KMS-11 (cell line): Measurements from ENCODE around the gene RRBP1.

ENCODE experiments used
- H2AFZ ChIP-seq: fragments of 200-600 bp; sonication (generic); 2 replicates; pipeline ENCODE4 v1.6.1; 2016; ENCODE audit warnings: antibody characterized with exemption, mixed run types, low read depth
- H3K27ac ChIP-seq: fragments of 200-600 bp; sonication (generic); 2 replicates; pipeline ENCODE4 v1.6.1; 2016; ENCODE audit warnings: mild to moderate bottlenecking, mixed run types
- H3K27me3 ChIP-seq: fragments of 200-600 bp; sonication (generic); 2 replicates; pipeline ENCODE4 v1.6.1; 2017; ENCODE audit warnings: mild to moderate bottlenecking, low read depth, mixed run types, moderate library complexity; ENCODE audit not compliant: insufficient read depth
- H3K36me3 ChIP-seq: fragments of 200-600 bp; sonication (generic); 2 replicates; pipeline ENCODE4 v1.6.1; 2017; ENCODE audit warnings: mild to moderate bottlenecking, mixed run types; ENCODE audit not compliant: insufficient read depth
- H3K4me1 ChIP-seq: fragments of 200-600 bp; sonication (generic); 2 replicates; pipeline ENCODE4 v1.6.1; 2016; ENCODE audit warnings: mild to moderate bottlenecking, low read depth, mixed run types; ENCODE audit not compliant: poor library complexity, severe bottlenecking
- H3K4me2 ChIP-seq: fragments of 200-600 bp; sonication (generic); 2 replicates; pipeline ENCODE4 v1.7.0; 2016; ENCODE audit warnings: mild to moderate bottlenecking, mixed run types
- H3K4me3 ChIP-seq: fragments of 200-600 bp; sonication (generic); IDR thresholded peaks from 2 replicates; pipeline ENCODE4 v1.6.1; 2017; ENCODE audit warnings: low read depth, low read length, mixed read lengths; ENCODE audit not compliant: insufficient read depth
- H3K79me2 ChIP-seq: fragments of 200-600 bp; sonication (generic); 2 replicates; pipeline ENCODE4 v1.6.1; 2016; ENCODE audit warnings: low read depth, mixed run types; ENCODE audit not compliant: insufficient read depth
- H3K9ac ChIP-seq: fragments of 200-600 bp; sonication (generic); 2 replicates; pipeline ENCODE4 v1.6.1; 2016; ENCODE audit warnings: mild to moderate bottlenecking, mixed run types
- H4K20me1 ChIP-seq: fragments of 200-600 bp; sonication (generic); 2 replicates; pipeline ENCODE4 v1.6.1; 2016; ENCODE audit warnings: mild to moderate bottlenecking, mixed run types; ENCODE audit not compliant: insufficient read depth
- TF ChIP-seq, protein P1 (sequence below): fragments of 200-600 bp; sonication (generic); conservative IDR thresholded peaks from 2 replicates; pipeline ENCODE4 v1.6.1; 2017; ENCODE audit warnings: low read depth, mild to moderate bottlenecking, antibody characterized with exemption, low read length, moderate library complexity, mixed read lengths

The RRBP1 gene

DNA sequence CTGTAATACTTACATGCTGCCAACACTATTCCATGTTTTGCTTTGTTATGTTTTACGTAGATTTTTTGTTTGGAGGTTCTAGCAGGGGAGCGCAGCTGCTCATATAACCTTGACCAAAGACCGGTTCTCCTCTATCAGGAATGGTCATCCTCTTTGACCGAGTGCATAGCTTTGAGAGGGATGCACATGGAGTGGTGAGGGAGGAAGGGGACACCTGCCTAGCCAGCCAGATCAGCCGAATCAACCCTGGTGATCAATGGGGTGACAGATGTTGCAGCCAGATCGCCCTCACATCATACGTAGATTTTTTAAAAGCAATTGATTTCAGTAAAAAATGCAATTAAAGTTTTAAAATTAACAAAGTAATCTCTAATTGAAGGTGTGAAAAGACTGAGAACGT lies 105.8 kb downstream of the RRBP1 start:
- no peak overlapping the region for H3K9ac ChIP-seq
- H3K4me3 ChIP-seq = no peak overlapping the region
- peaks cover 9% of the 10 kb centered on the region for H3K4me1 ChIP-seq
- no peaks in the 10 kb centered on the region for H3K27me3 ChIP-seq
- H4K20me1 ChIP-seq = no peaks in the 10 kb centered on the region
- TF ChIP-seq, protein P1, sequence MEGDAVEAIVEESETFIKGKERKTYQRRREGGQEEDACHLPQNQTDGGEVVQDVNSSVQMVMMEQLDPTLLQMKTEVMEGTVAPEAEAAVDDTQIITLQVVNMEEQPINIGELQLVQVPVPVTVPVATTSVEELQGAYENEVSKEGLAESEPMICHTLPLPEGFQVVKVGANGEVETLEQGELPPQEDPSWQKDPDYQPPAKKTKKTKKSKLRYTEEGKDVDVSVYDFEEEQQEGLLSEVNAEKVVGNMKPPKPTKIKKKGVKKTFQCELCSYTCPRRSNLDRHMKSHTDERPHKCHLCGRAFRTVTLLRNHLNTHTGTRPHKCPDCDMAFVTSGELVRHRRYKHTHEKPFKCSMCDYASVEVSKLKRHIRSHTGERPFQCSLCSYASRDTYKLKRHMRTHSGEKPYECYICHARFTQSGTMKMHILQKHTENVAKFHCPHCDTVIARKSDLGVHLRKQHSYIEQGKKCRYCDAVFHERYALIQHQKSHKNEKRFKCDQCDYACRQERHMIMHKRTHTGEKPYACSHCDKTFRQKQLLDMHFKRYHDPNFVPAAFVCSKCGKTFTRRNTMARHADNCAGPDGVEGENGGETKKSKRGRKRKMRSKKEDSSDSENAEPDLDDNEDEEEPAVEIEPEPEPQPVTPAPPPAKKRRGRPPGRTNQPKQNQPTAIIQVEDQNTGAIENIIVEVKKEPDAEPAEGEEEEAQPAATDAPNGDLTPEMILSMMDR = no peak
- no peak overlapping the region for H3K27ac ChIP-seq
- H3K36me3 ChIP-seq = no peaks in the 10 kb centered on the region
- no peaks in the 10 kb centered on the region; the same call in 1 of the 2 replicates for H3K79me2 ChIP-seq
- H3K4me2 ChIP-seq = no peak overlapping the region
- no peak overlapping the region for H2AFZ ChIP-seq

DNA sequence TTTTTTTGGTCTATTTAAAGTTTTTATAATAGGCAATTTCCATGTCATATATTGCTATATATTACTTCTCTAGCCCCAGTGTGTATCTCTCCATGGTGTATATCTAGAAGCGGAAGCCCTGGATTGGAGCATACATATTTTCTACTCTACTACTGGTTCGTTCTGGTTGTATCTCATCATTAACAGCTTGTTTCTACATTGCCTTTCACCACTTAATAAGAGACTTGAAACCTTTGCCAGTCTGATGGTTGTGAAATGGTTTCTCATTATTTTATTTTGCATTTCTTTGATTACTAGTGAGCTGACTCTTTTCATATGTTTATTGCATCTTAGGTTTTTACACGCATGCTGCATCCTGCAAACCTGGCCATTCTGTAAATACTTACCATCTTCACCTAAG lies 108.6 kb downstream of the RRBP1 start:
- Histone ChIP-seq H4K20me1 (no peaks in the 10 kb centered on the region), H3K79me2 (peaks cover 6% of the 10 kb centered on the region; the same call in 1 of the 2 replicates), H3K4me1 (peaks cover 13% of the 10 kb centered on the region), H3K36me3 (no peaks in the 10 kb centered on the region), H3K9ac (no peak overlapping the region), H3K27me3 (no peaks in the 10 kb centered on the region), H3K4me3 (no peak overlapping the region), H2AFZ (no peak overlapping the region), H3K27ac (no peak overlapping the region), H3K4me2 (no peak overlapping the region)
- TF ChIP-seq, protein P1 = no peak

DNA sequence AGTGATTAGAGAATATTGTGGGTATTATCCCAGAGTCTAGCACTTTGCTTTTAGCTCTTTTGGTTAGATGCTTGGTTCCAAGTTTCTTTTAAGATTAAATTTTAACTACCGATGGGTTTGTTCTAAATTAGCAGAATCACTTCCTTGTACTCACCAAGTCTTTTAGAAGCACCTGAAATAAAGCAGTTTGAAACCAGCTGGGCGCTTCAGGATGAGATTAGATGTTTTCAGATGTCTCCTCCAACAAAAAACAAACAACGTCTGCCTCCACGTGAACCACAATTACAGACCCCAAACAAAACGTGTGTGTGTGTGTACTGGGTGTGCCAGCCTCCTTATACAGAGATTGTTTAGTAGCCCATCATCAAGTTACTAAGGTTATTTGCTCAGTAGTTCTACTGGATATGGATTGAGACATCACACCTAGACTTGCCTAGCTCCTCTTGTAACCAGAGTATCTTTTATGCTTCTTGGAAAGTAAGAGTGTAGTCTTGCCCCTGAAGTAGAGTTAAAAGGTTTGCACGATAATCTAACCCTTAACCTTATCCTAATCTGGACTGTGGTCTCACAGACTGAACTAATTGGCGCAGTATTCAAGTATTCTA lies 109.9 kb downstream of the RRBP1 start:
- Histone ChIP-seq H3K27me3 (no peaks in the 10 kb centered on the region), H3K4me3 (no peak overlapping the region), H3K27ac (no peak overlapping the region), H4K20me1 (no peaks in the 10 kb centered on the region), H3K36me3 (no peaks in the 10 kb centered on the region), H3K4me1 (peaks cover 13% of the 10 kb centered on the region), H2AFZ (no peak overlapping the region), H3K4me2 (no peak overlapping the region), H3K9ac (no peak overlapping the region), H3K79me2 (peaks cover 6% of the 10 kb centered on the region; the same call in 1 of the 2 replicates)
- TF ChIP-seq, protein P1 = no peak

DNA sequence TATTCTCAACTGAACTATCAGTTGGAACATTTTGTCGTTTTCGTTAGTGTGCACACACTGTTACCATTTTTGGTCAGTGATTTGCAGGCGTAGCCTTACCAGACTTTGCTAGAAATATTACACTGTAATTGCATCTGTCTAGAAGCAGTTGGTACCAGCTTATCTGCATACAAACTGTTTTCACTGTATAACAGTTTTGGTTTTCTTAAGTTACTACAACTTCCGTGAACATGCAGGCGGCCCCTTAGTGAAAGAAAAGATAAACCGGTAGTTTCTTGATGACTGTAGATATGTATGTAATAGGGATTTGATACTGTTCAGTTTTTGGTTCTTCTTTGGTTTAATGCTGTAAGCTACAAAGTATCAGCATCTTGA lies 110.9 kb downstream of the RRBP1 start:
- TF ChIP-seq, protein P1 = no peak
- Histone ChIP-seq H3K4me1 (peaks cover 13% of the 10 kb centered on the region), H3K4me2 (peak overlapping the region; percentile 64), H3K27ac (no peak overlapping the region), H3K79me2 (0 out of 2 replicates have a peak, but pooled peaks cover 6% of the 10 kb centered on the region), H3K9ac (no peak overlapping the region), H3K36me3 (no peaks in the 10 kb centered on the region), H3K4me3 (no peak overlapping the region), H4K20me1 (no peaks in the 10 kb centered on the region), H2AFZ (no peak overlapping the region), H3K27me3 (no peaks in the 10 kb centered on the region)
